ENCODE data around the gene RFNG.

Gene RFNG

DNA sequence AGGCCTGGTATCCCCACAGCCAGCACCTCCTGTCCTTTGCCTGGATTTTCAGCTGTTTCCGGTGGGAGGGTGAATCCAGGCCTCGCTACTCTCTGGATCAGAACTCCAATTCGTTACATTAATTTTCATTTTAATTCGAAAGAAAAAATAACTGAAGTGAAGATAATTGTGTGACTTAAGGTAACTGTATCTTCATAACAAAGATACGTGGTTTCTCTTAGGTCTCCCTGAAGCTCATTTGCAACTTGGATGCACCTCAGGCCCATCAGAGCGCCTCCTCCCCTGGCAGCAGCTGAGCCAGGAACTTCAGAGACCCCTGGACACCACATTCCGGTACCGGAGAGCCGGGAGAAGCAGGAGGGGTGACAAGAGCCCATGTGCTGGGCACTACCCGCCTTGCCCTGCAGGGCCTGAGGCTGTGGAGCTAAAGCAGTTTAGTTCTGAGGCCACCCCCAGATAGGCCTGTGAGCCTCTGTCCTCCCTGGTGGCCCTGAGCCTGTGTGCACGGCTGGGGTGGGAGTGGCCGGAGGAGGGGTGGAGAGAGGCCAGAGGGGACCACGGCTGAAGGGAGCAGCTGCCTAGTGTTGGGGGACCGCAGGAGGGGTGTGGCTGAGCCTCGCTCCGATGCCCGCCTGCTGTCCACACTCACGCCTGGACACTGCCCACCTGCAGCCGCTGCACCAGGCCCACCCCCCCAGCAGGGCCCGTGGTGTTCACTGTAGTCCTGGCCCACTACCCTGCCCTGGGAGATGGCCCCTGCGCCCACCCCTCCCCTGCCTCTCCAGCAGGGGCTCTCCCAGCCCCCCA is 25.4 kb upstream of the RFNG start:
- DNase-seq: no peak

DNA sequence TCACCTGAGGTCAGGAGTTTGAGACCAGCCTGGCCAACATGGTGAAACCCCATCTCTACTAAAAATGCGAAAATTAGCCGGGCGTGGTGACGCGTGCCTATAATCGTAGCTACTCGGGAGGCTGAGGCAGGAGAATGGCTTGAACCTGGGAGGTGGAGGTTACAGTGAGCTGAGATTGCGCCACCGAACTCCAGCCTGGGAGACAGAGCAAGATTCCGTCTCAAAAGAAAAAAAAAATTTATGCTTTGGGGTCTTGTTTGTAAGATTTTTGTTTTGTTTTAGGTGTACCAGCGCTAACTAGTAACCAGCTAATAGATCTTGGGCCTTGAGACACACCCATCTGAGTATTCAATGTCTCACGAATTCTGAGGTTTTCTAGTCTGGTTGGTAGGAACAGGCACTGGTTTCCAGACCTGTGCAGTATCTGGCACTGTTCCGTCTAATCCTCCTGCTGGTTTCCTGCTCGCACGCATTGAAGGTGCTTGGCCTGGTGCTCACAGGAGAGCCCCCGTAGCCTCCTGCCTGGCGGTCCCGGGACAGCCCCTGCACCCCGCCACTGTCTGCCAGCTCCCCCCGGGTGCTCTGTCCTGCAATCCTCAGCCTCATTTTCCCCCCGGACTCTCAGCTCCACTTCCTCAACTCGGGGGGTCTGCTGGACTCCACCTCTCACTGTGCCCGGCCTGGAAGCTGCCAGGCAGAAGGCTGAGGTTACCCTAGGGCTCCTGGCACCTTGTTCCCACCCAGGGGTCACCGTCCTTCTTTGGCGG is 24.6 kb upstream of the RFNG start:
- DNase-seq: no peak

DNA sequence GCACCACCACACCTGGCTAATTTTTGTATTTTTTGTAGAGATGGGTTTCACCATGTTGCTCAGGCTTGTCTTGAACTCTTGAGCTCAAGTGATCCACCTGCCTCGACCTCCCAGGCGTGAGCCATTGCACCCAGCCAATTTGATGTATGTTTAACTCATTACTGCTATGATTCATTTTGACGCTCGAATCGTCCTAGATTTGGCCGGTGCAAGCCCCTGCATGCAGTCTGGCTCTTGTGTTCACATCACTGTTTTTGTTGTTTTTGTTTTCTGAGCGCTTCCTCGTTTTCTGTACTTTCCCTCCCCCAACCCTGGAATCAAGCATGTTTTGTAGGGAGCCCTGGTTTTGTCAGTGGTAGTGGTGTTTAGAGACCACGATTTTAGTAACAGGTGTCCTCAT is 21.8 kb upstream of the RFNG start:
- DNase-seq: no peak

DNA sequence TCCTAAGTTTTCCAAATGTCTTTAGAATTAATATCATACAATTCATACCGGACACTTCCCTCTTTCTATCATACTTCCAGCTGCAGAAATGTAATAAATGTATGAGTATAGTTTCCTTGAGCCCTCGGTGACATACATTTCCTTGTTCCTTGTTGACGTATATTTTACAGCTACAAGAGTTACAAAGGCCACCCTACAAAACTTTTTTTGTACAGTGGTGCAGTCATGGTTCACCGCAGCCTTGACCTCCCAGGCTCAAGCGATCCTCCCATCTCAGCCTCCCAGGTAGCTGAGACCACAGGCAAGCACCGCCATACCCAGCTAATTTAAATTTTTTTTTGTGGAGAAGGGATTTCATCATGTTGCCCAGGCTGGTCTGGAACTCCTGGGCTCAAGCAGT is 21.2 kb upstream of the RFNG start:
- DNase-seq: no peak

DNA sequence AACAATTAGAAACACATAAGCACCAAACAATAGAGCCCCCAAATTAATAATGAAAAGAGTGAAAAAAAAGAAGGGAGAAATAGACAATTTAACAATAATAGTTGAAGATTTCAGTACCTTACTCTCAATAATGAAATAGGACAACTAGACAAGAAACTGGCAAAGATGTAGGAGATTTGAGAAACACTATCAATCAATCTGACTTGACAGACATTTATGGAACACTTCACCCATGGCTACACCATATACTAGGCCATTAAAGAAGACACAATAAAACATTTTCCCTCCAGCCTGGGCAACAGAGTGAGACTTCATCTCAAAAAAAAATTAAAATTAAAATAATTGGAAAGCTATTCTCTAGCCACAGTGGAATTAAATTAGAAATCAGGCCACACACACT is 19.0 kb upstream of the RFNG start:
- no peak for DNase-seq

DNA sequence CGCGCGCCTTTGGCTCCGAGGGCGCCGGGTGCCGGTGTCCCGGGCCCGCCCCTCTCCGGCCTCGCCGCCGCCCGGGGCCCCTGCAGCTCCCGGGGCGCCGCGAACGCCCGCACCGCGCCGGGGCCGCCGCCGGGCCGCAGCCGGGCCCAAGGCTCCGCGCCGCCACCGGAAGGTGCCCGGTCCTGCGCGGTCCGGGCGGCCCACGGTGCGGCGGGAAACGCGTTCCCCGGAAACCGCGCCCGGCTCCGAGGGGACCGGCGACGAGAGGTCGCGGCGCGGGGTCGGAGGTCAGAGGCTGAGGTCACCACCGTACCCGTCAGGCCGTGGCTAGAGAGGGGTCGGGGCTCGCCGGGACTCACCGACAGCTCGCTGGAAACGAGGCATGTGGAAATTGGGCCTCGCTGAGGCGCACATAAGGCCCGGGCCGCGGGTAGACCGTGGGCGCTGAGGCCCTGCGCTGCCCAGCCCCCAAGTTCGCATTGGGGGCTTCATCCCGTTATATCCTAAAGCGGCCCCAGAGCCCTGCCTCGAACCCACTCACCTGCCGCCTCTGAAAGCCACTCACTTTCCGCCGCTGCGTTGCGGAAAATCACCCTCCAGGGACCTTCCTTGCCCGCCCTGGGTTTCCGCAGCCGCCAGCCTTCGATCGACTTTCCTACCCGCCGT is 14.2 kb upstream of the RFNG start, which contains the start of gene DUS1L:
Gene DUS1L, minus strand, starts transcription at position 167 of the 666 bp plus-strand sequence. CDS start 745 bp downstream, outside the sequence.
- DNase-seq: no peak

DNA sequence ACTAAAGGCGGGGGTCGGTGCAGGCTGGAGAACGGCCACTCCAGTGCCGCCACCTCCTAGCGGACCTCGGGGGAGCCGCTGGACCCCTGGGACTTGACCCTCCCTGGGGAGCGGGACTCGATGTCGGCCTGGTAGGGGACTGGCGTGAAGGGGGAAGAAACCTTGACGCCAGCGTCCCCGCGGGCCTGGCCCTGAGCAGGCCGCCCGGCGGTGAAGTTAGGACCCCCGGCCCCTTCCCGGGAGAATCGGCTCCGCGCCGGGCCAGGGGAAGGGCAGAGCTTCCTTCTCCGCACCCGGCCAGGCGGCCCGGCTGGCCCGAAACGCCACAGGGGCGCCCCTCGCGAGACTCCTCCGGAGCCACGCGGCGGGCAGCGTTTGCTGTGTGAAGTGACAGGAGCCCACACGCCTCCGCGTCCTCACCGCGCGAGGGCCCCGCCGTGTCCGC is 13.6 kb upstream of the RFNG start:
- DNase-seq: no peak

DNA sequence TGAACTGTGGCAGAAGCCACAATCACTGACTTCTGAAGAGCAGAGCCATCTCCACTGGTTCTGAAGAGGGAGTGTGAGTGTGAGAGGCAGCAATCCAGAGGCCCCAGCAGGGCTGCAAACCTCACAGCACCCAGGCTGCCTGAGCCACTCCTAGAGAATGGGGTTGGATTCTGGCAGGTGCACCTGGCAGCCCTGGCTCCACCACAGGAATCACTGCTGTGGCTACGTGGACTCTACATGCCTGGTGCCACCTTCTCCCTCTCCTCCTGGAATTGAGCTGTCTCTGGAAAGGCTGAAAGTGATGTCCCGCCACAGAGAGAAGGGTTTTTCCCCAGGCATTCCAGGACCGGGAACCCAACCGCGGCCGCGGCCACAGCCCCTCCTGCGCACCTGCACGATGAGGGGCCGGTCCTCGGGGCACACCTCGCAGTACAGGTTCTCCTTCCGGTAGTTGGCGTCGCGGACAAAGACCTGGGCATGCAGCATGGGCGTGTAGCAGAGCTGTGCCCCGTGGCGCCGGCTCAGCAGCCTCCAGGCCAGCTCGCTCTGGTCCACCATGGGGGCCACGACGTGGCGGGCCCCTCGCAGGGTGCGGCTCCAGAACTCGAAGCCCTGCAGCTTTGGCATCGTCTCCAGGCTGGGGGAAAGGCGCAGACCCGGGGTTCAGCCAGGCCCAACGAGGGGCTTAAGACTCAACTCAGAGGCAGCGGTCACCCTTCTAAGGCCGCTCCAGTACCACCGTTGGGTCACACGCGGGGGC is 13.0 kb upstream of the RFNG start:
- no peak for DNase-seq

DNA sequence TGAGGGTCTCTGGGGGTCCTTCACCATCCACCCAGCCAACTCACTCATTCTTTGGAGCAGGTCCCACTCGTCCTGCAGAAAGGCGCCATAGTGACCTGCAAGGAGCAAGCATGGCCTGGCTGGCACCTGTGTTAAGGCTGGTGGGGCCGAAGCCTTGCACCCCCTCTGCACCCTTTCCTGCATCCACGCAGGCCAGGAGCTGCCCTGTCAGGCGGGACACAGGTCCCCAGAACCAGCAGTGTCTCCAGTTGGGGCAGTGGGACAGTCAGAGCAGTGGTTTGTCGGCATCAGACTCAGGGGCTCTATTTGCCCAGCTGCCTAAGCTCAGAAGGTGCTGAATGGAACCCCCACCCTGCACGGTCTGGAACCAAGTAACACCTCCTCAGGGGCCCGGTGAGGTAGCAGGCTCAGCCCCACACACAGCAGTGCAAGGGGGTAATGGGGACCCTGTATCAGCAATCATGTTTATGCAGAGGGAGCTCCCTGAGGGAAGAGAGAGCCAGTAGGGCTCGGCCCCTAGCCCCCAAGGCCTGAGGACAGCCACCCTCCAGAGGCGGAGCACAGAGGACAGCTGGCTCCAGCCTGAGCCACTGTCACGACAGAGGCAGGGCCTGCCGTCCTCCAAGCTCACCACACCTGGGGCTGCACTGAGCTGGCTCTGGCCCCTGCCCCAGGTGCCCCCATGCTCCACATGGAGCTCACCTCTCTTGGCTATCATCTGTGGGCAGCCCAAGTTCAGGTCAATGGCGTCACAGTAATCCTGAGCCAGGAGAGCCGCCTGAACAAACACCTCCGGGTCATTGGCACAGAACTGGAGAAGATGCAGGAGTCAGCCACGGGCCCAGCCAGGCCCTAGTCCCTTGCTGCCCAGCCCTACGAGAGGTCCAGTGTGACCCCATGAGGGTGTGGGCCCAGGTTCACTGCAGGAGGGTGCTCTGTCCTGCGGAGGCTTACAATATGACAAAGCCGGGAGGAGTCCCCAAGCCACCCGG is 12.1 kb upstream of the RFNG start:
- no peak for DNase-seq

DNA sequence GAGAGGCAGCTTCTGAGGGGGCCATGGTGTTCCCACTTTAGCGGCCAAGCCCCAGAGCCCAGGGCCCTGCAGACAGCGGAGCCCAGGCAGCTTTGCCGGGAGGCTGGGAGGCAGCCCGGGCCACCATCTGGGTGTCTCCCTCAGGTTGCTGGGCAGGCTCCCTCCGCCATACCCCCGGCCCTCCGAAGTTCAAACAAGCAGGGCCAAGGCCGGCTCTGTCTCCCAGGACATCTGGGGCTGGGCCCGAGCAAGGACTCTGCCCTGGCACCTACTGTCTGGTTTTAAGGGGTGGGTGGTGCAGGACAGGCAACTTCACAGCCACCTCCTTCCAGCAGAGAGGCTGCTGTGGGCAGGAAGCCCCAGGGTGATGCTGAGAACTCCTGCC is 11.4 kb upstream of the RFNG start:
- no peak for DNase-seq

DNA sequence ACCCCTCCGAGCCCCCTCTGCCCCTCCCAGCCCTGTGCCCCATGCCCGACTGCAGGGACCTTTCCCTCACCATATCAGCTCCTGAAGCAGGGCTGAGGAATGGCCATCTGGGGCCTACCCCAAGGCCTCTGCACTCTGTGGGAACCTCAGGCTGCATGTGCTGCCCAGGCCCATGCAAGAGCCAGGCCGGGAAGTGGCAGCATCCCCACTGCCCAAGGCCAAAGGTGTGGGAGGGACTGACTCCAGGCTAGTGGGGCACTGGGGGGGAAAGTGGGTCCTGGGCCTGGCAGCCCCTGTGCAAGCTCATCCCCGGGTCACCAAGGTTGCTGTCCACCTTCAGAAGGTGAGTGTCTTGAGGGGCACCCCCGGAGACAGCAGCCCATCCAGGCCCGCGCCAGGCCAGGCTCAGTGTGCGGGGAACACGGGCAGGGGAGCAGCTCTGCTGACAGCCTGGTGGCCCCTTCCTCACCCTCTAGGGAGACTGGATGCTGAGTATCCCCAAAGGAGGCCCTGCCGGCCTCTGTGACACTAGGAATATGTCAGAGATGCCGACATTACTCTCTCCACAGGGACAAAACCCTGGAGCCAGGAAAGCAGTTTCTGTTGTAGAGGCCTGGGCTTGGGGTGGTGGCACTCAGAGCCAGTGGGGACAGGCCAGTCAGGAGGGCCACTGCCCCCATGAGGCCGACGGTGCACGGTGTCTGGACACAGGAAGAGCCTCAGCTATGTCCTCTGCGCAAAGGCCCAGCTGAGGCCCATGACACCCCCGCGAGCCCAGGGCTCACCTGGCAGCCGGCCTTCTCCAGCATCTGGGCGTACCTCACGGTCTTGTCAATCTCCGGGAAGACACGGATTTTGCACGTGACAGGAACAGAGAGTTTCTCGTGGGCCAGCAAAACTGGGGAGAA is 10.7 kb upstream of the RFNG start:
- DNase-seq: no peak

DNA sequence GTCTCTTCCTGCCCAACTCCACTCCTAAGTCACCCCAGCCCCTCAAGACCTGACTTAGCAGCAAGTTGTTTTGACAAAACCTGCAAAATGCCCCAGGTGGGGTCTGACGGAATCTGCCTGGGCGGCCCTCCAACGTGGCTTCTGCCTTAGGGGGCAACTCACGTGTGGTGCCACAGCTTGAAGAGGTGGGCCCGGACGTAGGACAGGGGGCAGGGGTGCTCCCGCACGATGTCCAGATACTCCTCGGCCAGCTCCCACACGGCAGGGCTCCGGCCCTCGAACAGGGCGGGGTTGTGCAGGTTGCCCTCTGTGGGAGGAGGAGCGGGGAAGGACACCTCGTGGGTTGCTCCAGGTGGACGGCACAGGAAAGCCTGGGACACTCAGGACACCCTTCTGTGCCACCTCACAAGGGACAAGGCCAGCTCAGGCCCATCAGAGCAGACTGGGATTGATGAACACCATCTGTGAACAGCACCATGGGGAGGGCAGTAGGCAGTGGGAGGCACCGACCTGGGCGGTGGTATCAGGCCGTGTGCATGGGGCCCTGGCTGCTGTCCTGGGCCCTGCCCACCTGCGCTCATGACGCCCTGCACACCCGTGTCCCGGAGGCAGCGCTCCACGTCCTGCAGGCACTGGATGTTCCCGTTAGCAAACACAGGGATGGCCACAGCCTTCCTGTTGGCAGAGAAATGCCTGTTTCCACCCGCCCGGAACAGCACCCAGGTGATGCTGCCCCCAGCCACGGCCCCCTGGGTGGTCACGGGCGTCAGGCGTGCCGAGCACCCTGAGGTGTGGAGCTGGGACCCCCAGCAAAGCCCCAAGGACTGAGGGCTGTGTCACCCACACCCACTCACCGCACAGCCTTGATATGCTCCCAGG is 9.7 kb upstream of the RFNG start:
- DNase-seq: no peak

DNA sequence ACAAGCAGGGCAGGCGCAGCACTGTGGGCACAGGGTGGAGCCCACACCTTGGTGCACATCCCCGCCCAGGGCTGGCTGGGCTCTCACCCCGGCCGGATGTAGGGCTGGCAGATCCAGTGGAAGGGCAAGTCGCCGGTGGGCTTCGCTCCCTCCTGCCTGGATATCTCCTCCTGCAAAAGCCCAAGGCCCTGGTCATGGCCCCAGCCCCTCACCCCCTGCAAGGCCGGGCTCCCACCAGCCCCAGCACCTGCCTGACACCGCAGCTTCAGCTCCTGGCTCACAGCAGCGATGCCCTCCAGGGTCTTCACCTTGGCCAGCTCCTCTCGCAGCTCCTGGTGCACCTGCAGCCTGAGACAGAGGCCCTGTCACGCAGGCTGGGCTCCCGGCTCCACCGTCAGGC is 9.0 kb upstream of the RFNG start:
- no peak for DNase-seq

DNA sequence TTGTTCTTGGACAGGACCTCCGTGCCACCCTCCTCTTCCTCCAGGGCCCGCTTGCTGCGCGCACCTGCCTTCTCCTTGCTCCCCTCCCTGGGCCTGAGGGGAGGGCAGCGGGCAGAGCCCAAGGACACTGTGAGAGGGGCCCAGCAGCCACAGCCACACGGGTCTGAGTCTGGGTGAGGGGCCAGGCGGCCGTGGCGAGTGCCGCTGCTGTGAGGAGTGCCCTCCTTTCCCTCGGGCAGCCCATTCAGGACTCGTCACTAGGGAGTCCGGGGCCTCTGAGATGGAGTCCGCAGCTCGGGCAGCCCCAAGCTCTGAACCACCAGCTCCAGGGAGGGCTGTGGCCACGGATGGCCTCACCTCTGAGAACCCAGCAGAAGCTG is 8.4 kb upstream of the RFNG start:
- no peak for DNase-seq

DNA sequence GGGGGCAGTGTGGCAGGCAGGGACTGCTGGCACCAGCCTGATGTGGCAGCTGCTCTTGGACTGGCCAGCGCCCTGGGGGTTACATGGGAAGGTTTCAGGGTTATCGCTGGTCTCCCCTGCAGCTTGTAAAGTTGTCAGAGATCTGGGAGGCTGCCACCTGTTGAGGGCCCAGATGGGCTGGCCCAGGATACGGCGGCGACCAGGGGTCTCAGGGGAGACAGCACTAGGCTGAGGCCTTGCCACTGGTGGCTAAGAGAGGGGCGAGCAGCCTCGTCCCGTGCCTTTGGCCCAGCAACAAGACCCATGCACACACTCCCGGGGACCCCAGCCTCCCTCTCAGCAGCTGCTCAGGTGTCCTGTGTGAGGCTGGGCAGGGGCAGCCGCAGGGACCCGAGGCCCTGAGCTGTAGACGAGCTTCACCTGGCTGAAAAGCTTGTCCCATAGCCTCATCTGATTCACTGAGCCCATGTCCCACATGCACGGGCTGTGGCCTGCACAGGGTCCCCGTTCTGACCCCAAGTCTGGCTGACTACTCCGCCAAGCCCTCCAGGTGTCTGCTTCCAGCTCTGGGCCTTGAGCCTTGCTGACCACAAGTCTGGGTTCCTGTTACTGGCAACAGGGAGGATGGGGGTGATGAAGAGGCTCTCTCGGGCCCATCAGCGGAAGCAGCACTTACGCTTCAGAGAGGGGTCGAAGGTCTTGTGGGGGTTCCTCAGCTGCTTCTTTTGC is 7.8 kb upstream of the RFNG start:
- DNase-seq: no peak

DNA sequence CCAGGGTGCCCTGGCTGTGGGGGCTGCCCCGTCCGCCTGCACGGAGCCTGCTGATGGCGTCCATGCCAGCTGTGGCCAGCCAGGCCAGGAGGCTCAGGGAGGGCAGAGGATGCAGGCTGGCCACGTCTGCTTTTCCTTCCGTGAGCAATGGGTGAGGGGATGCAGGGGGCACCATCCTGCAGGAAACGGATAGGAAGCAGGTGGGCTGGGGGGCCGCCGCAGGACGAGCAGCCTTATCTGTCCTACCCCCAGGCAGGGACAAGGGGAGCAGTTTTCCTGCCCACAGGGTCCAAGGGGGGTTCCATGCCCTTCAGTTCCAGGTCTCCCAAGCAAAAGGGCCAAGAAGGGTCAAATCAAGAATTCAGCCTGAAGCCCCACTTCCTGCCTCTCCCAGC is 7.2 kb upstream of the RFNG start:
- no peak for DNase-seq

DNA sequence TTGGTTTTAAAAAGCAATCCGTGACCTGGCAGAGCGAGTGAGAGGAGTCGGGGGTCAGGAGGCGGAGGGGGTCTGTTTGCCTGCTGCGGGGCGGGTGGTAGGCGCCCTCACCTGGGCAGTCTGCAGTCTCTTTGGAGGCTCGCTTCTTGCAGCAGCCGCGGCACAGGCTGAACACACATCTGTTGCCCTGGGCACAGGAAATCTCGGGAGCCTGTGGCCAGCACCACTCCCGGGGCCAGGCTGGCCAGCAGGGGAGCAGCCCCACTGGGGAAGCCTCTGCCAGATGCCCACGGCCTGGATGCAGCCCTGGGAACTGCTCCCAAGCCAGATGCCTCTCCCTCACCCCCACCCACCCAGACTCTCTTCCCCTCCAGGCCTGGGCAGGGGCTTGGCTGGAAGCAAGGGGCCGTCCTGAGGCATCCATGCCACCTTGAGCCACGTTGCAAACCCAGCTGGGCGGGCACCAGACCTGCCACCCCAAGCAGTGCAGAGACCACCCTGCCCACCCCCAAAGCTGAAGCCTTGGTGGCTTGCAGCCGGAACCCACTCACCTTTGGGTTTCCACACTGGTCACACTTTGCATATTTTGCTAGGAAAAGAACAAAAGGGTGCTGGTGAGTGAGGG is 6.7 kb upstream of the RFNG start:
- no peak for DNase-seq

All from GOT3 (cell line).